Measurements from ENCODE around the gene ERC1. TPM values are rescaled to one million over a fixed set of nuclear protein-coding genes. Genes with fewer than 3 reads are reported as not detected.

The ERC1 gene
- polyA plus RNA-seq, 1 donor from 2014 or later, result 7.1 TPM

DNA sequence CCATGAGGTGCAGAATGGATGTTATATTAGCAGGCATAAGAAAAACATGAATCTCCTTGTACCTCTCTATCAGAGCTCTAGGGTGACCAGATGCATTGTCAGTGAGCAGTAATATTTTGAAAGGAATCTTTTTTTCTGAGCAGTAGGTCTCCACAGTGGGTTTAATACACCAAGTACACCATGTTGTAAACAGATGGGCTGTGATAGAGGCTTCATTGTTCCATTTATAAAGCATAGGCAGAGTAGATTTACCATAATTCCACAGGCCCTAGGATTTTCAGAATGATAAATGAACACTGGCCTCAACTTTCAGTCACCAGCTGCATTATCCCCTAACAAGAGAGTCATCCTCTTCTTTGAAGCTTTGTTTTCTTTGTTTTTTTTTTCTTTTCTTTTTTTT lies 185.2 kb downstream of the ERC1 start:
- H3K27ac ChIP-seq (ENCODE audit: low read length), result no peak overlapping the region
- peaks cover 6% of the 10 kb centered on the region for H3K36me3 ChIP-seq (ENCODE audit: insufficient read depth, low read length)
- TF ChIP-seq TAF1 (IDR thresholded peaks at IDR 0.05; ENCODE audit: low read depth) (no peak), POLR2AphosphoS5 (IDR thresholded peaks at IDR 0.05) (no peak), EP300 (conservative IDR thresholded peaks at IDR 0.05; ENCODE audit: poor library complexity, severe bottlenecking) (no peak), RAD21 (conservative IDR thresholded peaks at IDR 0.05) (no peak), EZH2 (IDR thresholded peaks at IDR 0.05; ENCODE audit: borderline replicate concordance, insufficient read depth, low read length, poor library complexity, severe bottlenecking) (no peak), SMC3 (conservative IDR thresholded peaks at IDR 0.05; ENCODE audit: poor library complexity) (no peak), MXI1 (conservative IDR thresholded peaks at IDR 0.05; ENCODE audit: poor library complexity, severe bottlenecking) (no peak)
- TF ChIP-seq, protein P1, sequence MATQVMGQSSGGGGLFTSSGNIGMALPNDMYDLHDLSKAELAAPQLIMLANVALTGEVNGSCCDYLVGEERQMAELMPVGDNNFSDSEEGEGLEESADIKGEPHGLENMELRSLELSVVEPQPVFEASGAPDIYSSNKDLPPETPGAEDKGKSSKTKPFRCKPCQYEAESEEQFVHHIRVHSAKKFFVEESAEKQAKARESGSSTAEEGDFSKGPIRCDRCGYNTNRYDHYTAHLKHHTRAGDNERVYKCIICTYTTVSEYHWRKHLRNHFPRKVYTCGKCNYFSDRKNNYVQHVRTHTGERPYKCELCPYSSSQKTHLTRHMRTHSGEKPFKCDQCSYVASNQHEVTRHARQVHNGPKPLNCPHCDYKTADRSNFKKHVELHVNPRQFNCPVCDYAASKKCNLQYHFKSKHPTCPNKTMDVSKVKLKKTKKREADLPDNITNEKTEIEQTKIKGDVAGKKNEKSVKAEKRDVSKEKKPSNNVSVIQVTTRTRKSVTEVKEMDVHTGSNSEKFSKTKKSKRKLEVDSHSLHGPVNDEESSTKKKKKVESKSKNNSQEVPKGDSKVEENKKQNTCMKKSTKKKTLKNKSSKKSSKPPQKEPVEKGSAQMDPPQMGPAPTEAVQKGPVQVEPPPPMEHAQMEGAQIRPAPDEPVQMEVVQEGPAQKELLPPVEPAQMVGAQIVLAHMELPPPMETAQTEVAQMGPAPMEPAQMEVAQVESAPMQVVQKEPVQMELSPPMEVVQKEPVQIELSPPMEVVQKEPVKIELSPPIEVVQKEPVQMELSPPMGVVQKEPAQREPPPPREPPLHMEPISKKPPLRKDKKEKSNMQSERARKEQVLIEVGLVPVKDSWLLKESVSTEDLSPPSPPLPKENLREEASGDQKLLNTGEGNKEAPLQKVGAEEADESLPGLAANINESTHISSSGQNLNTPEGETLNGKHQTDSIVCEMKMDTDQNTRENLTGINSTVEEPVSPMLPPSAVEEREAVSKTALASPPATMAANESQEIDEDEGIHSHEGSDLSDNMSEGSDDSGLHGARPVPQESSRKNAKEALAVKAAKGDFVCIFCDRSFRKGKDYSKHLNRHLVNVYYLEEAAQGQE (IDR thresholded peaks at IDR 0.05; ENCODE audit: borderline replicate concordance), result no peak
- TF ChIP-seq, protein P2, sequence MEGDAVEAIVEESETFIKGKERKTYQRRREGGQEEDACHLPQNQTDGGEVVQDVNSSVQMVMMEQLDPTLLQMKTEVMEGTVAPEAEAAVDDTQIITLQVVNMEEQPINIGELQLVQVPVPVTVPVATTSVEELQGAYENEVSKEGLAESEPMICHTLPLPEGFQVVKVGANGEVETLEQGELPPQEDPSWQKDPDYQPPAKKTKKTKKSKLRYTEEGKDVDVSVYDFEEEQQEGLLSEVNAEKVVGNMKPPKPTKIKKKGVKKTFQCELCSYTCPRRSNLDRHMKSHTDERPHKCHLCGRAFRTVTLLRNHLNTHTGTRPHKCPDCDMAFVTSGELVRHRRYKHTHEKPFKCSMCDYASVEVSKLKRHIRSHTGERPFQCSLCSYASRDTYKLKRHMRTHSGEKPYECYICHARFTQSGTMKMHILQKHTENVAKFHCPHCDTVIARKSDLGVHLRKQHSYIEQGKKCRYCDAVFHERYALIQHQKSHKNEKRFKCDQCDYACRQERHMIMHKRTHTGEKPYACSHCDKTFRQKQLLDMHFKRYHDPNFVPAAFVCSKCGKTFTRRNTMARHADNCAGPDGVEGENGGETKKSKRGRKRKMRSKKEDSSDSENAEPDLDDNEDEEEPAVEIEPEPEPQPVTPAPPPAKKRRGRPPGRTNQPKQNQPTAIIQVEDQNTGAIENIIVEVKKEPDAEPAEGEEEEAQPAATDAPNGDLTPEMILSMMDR (IDR thresholded peaks at IDR 0.05; ENCODE audit: poor library complexity, severe bottlenecking), result no peak
- H3K4me2 ChIP-seq (ENCODE audit: low read length), result no peak overlapping the region
- no peaks in the 10 kb centered on the region for H3K9me2 ChIP-seq (ENCODE audit: insufficient read depth, low read length)
- H3F3A ChIP-seq (ENCODE audit: insufficient read depth, low read length, poor library complexity, severe bottlenecking), result no peaks in the 10 kb centered on the region
- no peaks in the 10 kb centered on the region for H4K20me1 ChIP-seq (ENCODE audit: insufficient read depth)
- no peak overlapping the region for H3K9ac ChIP-seq (ENCODE audit: low read length)
- H3K27me3 ChIP-seq (ENCODE audit: insufficient read depth, low read depth, low read length), result no peaks in the 10 kb centered on the region
- no peak overlapping the region for H3K4me3 ChIP-seq (ENCODE audit: low read length)
- no peaks in the 10 kb centered on the region for H3K9me3 ChIP-seq (ENCODE audit: low read length)
- no peak overlapping the region for H2AFZ ChIP-seq (ENCODE audit: low read depth, low read length)
- no peaks in the 10 kb centered on the region for H3K79me2 ChIP-seq (replicated peaks; ENCODE audit: insufficient read depth, low read length)

DNA sequence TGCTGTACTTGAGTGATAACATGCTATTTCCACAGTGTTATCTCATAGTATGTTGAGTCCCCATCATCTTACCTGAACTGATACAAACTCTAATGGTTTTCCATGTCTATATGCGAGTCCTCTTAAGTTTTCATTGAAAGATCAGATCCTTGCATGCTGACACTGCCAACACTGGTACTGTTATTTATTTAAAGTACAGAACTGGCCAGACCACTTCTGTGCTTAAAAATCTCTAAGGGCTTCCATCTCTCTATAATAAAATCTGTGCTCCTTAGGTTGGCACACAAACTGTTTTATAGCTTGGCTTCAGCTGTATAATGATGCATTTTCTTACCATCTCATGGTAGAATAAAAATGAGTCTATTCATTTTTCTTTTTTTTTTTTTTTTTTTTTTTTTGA lies 188.1 kb downstream of the ERC1 start:
- Histone ChIP-seq H3K4me3 (ENCODE audit: low read length) (no peak overlapping the region), H3K79me2 (replicated peaks; ENCODE audit: insufficient read depth, low read length) (no peaks in the 10 kb centered on the region), H3K27me3 (ENCODE audit: insufficient read depth, low read depth, low read length) (no peaks in the 10 kb centered on the region), H3K9ac (ENCODE audit: low read length) (no peak overlapping the region), H3K36me3 (ENCODE audit: insufficient read depth, low read length) (peaks cover 6% of the 10 kb centered on the region), H2AFZ (ENCODE audit: low read depth, low read length) (no peak overlapping the region), H4K20me1 (ENCODE audit: insufficient read depth) (no peaks in the 10 kb centered on the region), H3K27ac (ENCODE audit: low read length) (no peak overlapping the region), H3F3A (ENCODE audit: insufficient read depth, low read length, poor library complexity, severe bottlenecking) (no peaks in the 10 kb centered on the region), H3K9me2 (ENCODE audit: insufficient read depth, low read length) (no peaks in the 10 kb centered on the region), H3K4me2 (ENCODE audit: low read length) (no peak overlapping the region), H3K9me3 (ENCODE audit: low read length) (no peaks in the 10 kb centered on the region)
- TF ChIP-seq, protein P1 (IDR thresholded peaks at IDR 0.05; ENCODE audit: borderline replicate concordance), result no peak
- TF ChIP-seq SMC3 (conservative IDR thresholded peaks at IDR 0.05; ENCODE audit: poor library complexity) (no peak), TAF1 (IDR thresholded peaks at IDR 0.05; ENCODE audit: low read depth) (no peak), EP300 (conservative IDR thresholded peaks at IDR 0.05; ENCODE audit: poor library complexity, severe bottlenecking) (no peak), MXI1 (conservative IDR thresholded peaks at IDR 0.05; ENCODE audit: poor library complexity, severe bottlenecking) (no peak), RAD21 (conservative IDR thresholded peaks at IDR 0.05) (no peak), POLR2AphosphoS5 (IDR thresholded peaks at IDR 0.05) (no peak), EZH2 (IDR thresholded peaks at IDR 0.05; ENCODE audit: borderline replicate concordance, insufficient read depth, low read length, poor library complexity, severe bottlenecking) (no peak)
- TF ChIP-seq, protein P2 (IDR thresholded peaks at IDR 0.05; ENCODE audit: poor library complexity, severe bottlenecking), result no peak

All from neural cell (in vitro differentiated cells).